GM19455 (cell line): ENCODE measurements around the gene ASTN2.

Experiments used
- ATAC-seq: cut with Tn5 transposase; IDR thresholded peaks from one replicate; pipeline ENCODE4 v1.9.1; 2021; ENCODE audit not compliant: unreplicated experiment

The ASTN2 gene

DNA sequence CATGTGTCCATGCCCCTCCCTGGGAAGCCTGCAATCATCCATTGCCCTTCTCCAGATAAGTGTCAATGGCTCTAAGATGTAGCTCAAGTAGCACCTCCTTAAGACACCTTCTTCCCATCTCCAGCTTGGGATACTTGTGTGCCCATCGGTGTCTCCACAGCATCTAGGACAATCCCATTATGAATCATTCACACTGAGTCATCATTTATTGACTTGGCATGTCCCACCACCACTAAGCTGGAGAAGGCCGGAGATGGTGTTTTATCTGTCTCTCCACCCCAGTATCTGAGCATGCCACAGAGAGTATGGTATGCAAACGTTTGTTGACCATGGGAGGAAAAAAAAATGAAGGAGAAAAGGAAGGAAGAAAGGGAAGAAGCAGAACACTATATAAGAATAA is 385.5 kb downstream of the ASTN2 start:
- ATAC-seq = no peak

DNA sequence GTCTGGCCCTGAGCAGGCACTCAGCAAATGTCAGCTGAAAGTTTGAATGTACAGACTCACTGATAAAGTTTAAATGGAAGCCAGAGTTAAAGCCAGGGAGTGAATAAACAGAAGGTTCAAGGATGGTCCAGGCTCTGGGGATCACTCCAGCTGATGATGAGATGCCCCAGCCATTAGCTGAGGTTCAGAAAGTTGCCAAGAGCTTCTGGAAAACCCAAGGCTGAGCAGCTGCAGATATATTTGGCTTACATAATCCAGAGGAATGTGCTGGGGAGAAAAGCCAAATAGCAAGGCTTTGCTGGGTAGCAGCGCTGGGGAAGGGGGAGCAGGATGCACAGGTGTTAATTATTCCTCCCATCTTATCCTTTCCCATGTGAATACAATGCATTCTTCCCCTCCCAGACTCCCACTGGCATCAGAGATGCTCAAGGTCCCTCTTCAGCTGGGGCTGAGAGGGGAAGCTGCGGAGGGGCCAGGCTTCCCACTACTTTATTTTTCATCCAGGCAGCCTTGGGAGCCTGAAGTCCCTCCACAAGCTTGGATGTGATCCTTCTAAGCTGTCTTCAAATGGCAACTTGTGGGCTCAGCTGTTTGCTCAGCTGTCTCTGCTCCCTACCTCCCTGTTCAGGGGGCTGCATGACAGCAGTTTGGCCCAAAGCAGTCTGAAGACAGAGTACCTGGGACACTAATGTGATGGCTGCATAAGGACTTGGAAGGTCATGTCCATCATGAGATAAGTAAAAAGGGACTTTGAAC is 386.6 kb downstream of the ASTN2 start:
- no peak for ATAC-seq

DNA sequence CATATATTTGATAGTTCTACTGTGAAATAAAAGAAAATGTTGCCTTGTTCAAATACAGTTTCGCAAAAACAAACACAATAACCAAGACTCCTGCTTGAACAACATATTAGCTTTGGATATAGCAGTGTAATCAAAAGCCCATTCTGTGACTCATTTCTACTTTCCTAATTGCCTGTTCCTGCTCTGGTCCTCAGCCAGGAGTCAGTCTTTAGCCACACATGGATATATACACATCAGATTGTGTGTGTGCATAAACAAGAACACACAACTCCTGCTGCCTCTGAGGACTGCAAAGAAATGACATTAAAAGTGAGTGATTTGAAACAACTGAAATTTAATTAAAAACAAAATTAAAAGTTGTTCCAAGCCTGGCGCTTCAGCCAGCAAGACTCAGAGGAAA is 393.0 kb downstream of the ASTN2 start:
- no peak for ATAC-seq

DNA sequence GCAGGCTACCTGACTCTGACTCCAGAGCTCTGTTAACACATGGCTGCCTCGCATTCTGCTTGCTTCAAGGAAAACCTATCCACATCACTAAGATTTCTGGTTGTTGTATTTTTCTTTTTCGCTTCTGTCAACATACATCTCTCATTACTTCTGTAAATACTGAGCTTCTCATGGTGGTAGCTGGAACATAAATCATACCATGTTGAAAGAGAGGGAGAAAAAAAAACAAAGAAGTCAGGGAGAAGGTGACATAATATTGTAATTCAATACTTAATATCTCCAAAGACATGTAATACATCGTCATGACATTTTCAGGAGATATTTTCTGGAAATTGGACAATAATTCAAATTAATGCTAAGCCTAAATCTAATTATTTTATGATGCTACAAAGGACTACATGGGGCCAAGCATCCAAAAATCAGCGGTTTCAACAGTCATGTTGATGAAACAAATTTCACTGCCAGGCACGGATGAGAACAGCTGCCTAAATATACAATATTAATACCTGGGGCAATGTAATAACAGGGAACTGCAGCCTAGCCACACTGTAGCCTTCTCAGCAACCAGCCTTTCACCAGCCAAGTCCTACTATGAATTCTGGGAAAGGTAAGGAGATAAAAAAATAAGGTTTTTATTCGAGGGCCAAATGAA is 395.8 kb downstream of the ASTN2 start:
- ATAC-seq = no peak

DNA sequence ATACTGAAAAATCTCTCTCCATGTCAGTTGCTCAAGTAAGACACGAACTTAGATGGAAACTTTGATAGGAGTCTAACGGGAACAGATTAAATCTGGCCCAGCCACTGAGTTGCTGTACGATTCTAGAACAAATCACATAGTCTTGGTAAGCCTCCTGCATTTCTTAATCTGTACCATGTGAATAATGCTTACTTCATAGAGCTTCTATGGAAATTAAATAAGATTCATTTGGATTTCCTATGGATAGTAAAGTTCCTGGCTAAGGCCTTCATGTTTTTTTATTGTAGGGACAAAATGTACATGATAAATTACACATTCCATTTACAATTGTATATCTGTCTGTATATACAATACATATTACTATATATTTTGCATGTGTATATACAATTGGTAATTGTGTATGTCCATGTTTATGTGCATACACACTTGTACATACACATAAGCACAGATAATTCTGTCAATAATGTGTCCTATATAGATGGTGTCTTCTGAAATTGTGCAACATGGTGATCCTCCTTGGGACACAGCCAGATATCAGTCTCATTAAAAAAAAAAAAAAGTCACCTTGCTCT is 397.4 kb downstream of the ASTN2 start:
- no peak for ATAC-seq

DNA sequence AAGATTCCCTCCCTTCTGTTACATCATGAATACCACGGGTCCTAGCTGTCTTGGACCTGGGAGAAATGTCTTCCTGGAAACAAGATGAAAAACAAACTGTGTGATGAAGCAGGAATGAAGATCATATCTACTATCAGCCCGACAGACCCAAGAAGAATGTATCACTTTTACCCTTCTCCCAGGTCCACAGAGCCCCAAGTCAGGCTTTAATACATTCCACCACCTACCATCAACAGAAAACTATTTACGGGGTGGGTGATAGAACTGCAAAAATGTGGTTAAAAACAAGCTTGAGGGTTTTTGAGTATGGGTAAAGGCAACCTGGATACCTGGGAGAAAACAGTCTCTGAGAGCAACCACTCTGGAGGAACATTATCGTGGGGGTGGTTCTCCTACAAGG is 400.8 kb downstream of the ASTN2 start:
- ATAC-seq = no peak

DNA sequence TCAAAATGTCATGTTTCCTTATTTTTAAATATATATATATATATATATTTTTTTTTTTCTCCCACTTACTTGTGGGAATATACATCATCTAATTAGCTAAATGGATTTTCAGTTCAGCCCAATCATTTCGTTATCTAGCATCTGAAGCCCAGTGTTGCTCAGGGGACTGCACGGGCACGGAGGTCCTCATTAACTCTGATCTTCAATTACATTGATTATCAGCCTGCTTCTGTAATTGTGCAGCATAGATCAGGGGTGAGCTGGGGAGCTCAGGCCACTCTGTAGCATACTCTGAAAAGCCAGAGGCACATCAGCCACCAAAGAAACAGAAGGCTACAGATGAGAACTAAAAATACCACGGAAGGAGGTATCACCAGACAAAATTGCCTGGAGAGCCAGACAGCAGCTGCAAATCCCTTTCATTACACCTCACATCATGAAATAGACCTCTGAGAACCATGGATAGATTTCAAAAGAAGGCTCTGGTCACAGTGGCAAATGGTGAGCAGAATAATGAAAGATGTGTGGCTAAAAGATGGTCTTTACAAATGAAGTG is 401.3 kb downstream of the ASTN2 start:
- no peak for ATAC-seq

DNA sequence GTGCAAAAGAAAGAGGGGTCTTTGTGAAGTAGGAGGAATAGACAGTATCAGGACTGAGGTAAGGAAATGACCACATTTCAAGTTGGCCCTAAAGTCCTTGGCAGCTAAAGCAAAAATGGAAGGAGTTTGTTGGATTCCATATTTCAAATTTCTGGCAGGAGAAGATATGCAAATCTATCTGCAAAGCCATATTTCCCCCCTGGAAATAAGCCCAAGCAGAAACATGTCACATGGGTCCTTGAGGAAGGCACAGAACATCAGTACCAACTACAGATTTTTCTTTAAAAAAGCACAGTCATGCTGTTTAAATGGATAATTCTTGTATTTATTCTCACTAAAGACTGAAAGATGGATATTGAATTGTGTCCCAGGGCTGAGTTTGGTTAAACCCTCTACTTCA is 404.8 kb downstream of the ASTN2 start:
- ATAC-seq = no peak

DNA sequence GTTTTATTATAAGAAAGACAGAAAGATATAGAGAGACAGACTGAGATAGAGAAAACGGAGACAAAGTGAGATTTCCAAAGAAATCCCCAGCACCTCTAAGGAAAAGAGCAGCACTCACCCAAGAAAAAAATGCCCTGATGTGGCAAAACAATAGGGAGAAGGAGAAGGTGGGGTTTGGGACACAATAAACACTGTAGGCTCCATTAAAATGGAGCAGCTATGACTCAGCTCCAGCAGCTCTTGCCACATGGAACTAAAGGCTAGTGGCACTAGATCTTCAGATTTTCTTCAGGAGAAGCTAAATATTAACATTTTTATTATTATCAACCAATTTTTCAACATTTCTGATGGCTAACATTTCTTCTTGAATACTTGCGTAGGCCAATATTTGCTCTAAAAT is 406.0 kb downstream of the ASTN2 start:
- ATAC-seq = no peak

DNA sequence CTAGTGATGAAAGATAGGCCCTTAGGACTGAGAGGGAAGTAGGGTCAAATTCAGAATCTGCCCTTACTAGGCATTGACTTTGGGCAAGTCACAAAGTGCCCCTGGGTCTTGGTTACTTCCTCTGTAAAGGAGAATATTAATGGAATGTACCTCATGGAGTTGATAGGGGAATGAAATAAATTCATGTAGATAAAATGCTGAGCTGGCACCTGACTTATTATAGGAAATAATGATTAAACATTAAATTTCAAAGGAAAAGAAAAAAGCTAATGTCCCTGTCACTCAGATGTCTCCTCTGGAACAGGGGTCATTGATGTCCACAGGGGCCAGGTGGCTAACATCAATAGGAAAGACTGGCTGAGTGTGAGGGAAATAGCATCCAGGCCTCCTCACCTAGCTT is 406.4 kb downstream of the ASTN2 start:
- no peak for ATAC-seq

DNA sequence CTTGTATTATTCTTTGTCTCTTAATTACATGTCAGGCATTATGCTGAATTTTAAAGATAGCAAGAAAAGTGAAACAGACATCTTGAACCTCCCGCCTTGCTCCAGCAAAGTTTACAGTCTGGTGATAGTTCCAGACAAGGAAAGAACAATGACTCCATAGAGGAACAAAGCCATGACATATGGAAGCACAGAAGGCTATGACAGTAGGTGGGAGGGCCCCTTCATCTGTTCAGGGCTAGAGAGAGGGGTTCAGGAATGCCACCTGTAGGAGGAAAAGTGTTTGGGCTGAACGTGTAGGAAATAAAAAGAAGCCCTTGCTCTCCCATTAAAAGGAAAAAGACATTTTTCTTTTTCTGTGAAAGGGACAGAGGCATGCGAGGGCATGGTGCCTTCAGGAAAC is 412.2 kb downstream of the ASTN2 start:
- no peak for ATAC-seq

DNA sequence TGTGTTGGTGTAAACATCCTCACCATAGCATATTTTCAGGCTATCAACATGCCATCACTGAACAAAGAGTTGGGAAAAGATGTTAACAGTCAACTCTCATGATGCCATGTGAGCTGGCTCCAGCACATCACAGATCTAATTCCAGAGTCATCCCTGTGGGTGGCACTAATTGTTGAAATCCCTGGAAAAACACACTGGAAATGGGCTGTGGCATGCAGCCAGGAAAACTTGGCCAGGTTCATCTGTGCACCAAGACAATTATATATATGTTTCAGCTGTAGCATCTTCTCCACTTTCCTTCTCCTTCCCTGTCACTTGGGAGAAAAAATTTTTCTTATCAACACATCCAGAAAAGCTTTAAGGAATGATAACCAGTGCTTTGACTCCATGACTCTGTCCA is 414.0 kb downstream of the ASTN2 start:
- ATAC-seq = no peak

DNA sequence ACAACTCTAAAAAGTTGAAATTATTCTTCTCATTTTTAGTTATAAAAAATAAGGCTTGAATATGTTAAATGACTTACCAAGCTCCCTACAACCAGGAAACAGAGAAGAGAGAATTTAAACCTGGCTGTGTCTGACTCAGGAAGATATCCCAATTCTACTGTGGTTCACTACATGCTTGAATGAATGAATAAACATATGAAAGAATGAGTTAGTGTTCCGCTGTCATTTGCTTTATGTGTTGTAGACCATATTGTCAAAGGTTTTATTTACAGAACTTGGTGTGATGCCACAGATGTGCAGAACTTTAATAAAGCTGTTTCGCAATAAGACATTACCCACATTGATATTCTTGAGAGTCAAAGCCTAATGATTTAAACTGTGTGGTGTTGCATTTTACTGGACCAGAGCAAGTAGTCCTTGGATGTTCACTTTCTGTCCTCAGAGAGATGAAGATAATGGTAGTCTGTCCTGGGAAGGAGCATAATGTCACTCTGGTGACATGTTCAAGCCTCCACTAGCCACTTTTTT is 414.6 kb downstream of the ASTN2 start:
- no peak for ATAC-seq

DNA sequence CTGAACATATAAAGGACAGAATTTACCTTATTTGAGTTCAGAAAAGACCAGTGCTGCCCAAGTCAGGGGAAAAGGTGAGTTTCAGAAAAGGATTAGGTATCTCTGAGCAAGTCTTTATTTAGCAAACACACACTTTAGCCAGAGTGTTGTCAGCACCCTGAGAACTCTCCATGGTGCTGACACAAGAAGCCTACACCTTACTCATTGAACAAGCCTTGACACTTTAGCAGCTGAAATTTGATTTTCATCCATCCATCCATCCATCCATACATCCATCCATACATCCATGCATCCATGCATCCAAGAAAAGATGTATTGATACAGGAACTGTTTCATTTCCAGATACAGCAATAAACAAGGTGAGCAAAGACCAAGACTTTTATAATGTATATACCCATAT is 416.6 kb downstream of the ASTN2 start:
- ATAC-seq = no peak

DNA sequence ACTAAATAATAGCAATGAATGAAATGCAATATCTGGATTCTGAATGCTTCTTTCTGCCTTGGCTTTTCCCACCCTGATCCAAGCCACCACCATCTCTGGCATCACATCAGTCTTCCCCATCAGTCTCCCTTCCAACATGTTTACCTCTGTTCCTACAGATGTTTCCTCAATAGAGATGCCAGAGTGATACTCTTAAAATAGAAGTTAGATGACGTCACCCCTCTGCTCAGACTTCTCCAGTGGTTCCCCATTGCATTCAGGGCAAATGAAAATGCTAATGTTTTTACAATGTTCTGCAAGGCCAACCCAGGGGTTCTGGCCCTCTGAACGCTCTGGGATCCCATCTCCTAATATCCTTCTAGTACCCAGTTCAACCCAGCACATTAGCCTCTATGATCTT is 422.0 kb downstream of the ASTN2 start:
- no peak for ATAC-seq

DNA sequence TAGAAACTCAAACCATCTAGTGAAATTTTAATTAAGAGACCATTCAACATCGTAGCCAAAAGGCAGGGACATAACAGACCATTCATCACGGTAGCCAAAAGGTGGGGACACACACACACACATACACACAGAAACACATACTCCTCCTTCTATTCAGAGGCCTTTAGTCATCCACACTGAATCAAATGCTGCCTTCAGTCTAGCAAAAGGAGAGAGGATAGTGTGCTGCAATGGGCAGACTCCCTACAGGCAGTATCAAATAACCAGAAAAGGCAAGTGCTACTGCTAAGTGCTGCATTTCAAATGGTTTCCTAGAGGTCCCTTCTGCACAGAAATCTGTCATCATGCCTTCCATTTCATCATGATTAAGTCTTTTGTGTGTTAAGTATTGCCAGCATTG is 423.8 kb downstream of the ASTN2 start:
- ATAC-seq = no peak

DNA sequence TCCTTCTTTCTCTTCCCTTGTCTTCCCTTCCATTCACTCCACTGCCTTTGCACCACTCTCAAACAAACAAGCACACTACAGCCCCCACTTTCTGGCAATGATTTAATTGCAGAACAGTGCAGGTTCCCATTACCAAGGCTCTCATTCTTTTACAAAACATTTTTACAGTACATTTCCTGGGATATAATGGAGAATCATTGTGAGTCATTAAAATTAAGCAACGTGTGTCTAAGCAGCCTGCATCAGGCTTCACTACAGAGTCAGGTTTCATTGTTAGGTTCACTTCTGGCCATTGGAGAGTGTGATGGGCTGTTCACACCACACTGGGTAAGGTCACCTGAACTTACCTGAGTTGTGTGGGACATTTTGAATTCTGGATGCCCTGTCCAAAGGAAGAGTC is 424.3 kb downstream of the ASTN2 start:
- ATAC-seq = no peak

DNA sequence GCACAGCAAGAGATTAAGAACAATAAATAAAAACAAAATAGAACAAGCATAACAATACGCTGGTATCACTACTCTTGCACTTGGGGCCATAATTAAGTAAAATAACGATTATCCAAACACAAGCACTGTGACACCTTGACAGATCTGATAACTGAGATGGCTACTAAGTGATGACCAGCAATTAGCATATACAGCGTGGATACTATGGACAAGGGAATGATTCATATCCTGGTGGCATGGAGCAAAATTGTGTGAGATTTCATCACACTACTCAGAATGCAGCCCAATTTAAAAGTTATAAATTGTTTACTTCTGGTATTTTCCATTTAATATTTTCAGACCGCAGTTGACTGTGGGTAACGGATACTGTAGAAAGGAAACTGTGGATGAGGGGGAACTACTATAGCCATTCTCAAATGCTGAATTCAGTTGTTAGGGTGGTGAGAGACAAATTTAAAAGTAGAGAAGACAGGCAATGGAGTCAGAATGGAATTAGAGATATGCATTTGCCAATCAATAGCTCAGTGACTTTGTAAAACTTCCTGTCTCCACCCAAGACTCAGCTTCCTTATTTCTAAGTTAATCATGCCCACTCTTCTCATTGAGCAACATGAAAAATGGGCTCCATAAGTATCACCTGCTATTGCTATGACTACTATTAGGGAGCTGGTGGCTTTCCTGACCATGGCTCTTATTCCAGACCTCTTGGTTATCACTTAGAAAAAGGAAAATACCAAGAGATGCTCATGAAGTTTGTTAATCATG is 427.0 kb downstream of the ASTN2 start:
- ATAC-seq = no peak

DNA sequence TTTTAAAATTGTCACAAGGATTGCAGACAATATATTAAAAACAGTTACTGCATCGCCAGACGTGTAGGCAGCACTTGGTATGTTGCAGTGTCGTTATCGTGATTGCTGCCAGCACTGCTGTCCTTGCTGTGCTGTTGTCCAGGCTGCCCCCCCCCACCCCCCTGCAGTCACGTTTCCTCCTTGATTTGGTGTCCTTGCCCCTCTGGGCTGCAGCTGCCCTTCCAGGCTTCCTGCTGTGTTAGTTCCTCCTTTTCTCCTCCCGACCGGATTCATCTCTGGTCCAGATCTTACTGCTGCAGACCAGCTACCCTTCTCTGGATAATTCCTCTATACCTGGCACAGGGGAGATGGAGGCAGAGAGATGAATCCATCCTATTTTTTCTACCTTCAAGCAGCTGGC is 428.8 kb downstream of the ASTN2 start:
- ATAC-seq = no peak

DNA sequence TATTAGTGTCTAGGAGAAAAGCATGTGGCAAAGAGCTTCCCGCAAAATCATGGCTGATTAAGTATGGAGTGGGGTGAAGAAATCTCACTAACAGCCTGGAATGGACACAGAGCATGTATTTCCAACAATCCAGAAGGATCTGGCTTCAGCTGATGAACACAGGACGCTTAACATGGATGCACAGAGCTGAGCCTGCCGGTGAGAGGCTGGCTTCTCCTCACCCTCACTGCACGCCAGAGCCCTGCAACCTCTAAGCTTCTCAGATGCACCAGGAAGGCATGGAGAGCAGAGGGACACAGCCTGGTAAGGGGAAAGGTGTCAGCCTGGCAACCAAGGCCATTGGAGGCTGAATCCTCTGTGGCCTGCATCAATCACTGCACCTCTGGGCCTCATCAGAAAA is 429.3 kb downstream of the ASTN2 start:
- no peak for ATAC-seq

DNA sequence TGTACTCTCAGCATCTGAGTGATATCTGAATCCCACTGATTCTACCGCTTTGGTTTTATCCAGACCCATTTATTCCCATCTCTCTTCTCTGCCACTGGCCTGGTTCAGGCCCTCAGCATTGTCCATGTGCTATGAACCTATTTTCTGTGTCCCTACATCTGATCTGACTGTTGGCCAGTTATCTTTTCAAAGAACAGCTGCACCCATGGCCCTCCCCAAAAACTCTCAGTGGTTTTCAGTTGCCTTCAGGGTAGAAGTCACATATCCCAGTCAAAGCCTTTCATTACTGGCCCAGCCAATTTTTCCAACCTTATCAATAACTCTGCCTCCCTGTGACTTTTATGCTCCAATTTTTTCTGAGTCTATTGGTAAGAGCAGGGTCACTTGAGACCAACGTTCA is 430.7 kb downstream of the ASTN2 start:
- ATAC-seq = no peak
